Neuron (in vitro differentiated cells): ENCODE results near the gene SNX8.

Experiments
- H2AFZ ChIP-seq: one replicate; pipeline ENCODE4 v1.6.1; 2013; ENCODE audit warnings: low read depth, mild to moderate bottlenecking, inconsistent platforms, low read length, moderate library complexity
- H3K27me3 ChIP-seq: one replicate; pipeline ENCODE4 v1.6.1; 2013; ENCODE audit warnings: low read length; ENCODE audit not compliant: insufficient read depth
- H3K36me3 ChIP-seq: one replicate; pipeline ENCODE4 v1.6.1; 2013; ENCODE audit warnings: low read length; ENCODE audit not compliant: insufficient read depth
- H3K4me1 ChIP-seq: one replicate; pipeline ENCODE4 v1.6.1; 2013; ENCODE audit warnings: low read length; ENCODE audit not compliant: insufficient read depth
- H3K4me3 ChIP-seq: 2 replicates; pipeline ENCODE4 v1.5.1; 2013; ENCODE audit warnings: mild to moderate bottlenecking, low read length, moderate library complexity
- H3K9me3 ChIP-seq: one replicate; pipeline ENCODE4 v1.6.1; 2013; ENCODE audit warnings: low read length

The SNX8 gene

DNA sequence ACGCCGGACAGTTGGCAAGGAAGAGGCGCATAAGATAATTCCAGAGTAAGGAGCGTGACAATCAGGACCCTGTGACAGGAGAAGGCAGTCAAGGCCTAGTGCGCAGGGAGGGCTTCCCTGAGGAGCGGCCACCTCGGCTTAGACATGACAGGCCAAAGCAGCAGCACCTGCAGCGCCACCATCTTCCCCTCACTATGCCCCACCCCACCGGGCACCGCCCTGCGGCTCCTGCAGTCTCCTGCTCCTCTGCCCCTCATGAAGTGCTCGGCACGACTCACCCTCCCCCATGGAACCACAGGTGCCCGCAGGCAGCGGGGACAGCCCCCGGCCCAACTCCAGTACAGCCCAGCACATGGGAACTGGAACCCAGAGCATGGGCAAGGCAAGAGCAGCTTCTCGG is 93.3 kb downstream of the SNX8 start:
- H3K27me3 ChIP-seq: no peaks in the 10 kb centered on the region
- H3K4me1 ChIP-seq: no peaks in the 10 kb centered on the region
- H3K4me3 ChIP-seq: no peak overlapping the region
- H3K9me3 ChIP-seq: no peaks in the 10 kb centered on the region
- peaks cover 63% of the 10 kb centered on the region for H3K36me3 ChIP-seq
- H2AFZ ChIP-seq: no peak overlapping the region

DNA sequence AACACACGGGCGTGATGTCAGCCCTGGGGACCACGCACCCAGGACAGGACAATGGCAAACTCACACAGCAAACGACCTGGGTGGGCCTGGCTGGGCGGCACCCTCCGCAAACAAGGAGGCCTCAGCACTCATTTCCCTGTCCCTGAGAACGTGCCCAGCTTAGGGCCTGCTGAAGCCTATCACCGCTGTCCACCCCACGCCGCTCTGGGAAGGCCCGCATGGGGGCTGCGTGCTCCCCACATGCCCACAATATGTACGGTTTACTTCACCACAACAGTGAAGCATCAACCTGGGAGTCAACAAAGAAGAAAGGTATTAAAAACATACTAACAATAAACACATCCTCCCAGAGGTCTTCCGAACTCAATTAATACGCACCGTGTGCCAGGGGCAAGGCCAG is 93.7 kb downstream of the SNX8 start:
- Histone ChIP-seq H3K9me3 (peaks cover 1% of the 10 kb centered on the region), H3K4me1 (no peaks in the 10 kb centered on the region), H3K4me3 (no peak overlapping the region), H3K36me3 (peaks cover 64% of the 10 kb centered on the region), H2AFZ (no peak overlapping the region), H3K27me3 (no peaks in the 10 kb centered on the region)

DNA sequence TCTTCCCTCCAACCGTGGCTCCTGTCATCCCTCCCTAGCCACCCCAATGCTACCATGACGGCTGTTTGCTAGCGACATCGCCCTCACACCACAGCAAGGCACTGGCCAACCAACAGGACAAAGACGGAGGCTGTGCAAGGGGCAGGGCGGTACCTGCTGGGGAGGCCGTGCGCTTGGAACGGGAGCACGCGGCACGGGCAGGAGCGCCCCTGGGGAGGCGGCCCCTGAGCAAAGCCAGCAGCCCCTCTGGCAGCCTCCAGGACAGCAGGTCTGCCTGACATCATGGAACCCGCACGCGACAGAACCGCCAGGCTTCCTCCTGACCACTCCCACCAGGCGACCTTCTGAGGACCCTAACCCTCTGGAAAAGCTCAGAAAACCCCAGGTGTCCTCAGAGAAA is 94.2 kb downstream of the SNX8 start:
- H3K27me3 ChIP-seq: no peaks in the 10 kb centered on the region
- H3K36me3 ChIP-seq: peaks cover 62% of the 10 kb centered on the region
- H3K9me3 ChIP-seq: peaks cover 4% of the 10 kb centered on the region
- H3K4me3 ChIP-seq: no peak overlapping the region
- no peaks in the 10 kb centered on the region for H3K4me1 ChIP-seq
- no peak overlapping the region for H2AFZ ChIP-seq

DNA sequence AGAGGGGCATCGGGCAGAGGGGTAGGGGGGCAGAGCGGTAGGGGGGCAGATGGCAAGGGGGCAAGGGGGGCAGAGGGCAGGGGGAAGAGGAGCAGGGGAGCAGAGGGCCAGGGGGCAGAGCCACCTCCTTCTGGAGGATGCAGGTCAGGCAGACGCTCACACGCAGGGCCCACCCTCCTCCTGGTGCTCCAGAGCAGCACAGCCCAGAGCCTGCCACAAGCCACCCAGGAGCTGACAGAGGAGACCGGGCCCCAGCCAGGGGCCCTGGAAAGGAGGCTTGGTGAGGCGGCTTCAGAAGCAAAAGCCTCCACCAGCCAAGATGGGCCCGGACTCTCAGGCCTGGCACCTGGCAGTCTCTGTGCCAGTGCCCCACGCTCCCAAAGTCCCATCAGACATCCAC is 94.6 kb downstream of the SNX8 start:
- peaks cover 4% of the 10 kb centered on the region for H3K9me3 ChIP-seq
- H2AFZ ChIP-seq: no peak overlapping the region
- H3K4me3 ChIP-seq: no peak overlapping the region
- H3K4me1 ChIP-seq: no peaks in the 10 kb centered on the region
- H3K27me3 ChIP-seq: no peaks in the 10 kb centered on the region
- H3K36me3 ChIP-seq: peaks cover 60% of the 10 kb centered on the region

DNA sequence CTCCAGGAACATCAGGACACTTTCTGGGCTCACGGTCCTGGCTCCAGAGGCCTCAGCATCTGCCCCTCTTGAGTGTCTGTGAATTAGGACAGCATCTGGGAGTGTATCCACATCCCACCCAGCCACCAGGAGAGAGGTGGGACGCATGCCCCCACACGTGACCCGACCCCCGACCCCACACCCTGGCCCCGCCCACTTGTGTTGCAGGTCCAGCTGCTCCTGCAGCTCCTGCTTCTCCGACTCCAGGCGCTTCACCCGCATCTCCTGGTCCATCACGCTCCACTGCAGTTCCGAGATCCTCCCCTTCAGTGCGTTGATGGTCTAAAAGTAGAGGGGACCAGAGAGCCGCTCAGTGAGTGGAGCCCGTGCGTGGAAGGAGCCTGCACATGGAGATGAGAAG is 95.1 kb downstream of the SNX8 start:
- Histone ChIP-seq H2AFZ (no peak overlapping the region), H3K4me1 (no peaks in the 10 kb centered on the region), H3K4me3 (no peak overlapping the region), H3K9me3 (peaks cover 4% of the 10 kb centered on the region), H3K36me3 (peaks cover 60% of the 10 kb centered on the region), H3K27me3 (no peaks in the 10 kb centered on the region)

DNA sequence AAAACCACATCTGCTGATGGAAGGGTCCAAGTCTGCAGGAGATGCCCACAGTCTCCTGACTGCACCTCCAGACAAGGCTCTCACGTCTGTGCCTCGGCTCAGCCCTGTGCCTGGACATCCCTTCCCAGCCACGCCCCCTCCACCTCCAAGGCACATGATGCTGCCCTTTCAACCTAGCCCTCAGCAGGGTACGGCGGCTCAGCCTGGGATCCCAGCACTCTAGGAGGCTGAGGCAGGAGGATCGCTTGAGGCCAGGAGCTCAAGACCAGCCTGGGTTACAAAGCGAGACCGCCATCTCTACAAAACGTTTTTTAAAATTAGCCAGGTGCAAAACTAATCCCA is 95.8 kb downstream of the SNX8 start:
- H3K27me3 ChIP-seq: no peaks in the 10 kb centered on the region
- peaks cover 4% of the 10 kb centered on the region for H3K9me3 ChIP-seq
- H3K36me3 ChIP-seq: peaks cover 60% of the 10 kb centered on the region
- no peak overlapping the region for H3K4me3 ChIP-seq
- H3K4me1 ChIP-seq: no peaks in the 10 kb centered on the region
- H2AFZ ChIP-seq: no peak overlapping the region

DNA sequence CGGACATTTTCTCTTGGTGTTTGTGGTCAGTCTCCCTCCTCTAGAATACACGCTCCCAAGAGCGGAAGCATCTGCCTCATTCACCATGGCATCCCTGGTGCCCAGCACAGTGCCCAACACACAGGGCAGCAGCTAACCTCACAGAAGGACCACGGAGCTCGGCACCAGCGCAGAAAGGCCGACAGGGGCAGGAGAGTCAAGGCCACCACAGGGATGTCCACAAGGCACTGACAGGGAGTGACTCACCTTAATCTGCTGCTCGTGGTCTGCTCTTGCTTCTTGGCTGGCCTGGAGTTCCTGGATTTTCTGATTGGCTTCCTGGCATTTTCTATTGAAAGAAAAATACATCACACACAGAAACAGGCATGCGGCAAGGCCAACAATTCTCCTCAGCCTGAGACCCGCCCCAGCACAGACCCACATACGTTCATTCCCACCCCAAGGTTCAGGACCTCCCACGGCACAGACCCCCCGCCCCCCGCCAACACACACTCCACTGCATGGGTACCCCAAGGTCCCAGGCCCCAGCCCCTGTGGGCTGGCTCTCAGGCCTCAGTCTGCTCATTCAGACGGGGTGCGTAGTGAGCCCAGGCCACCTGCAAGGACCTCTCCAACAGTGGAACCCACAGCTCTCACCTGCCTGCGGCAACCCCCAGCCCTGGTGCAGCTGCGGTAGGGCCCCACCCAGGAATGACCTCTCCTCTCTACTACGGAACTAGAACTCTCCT is 96.4 kb downstream of the SNX8 start:
- Histone ChIP-seq H3K27me3 (no peaks in the 10 kb centered on the region), H3K9me3 (peaks cover 4% of the 10 kb centered on the region), H3K4me3 (no peak overlapping the region), H3K36me3 (peaks cover 61% of the 10 kb centered on the region), H3K4me1 (no peaks in the 10 kb centered on the region), H2AFZ (no peak overlapping the region)

DNA sequence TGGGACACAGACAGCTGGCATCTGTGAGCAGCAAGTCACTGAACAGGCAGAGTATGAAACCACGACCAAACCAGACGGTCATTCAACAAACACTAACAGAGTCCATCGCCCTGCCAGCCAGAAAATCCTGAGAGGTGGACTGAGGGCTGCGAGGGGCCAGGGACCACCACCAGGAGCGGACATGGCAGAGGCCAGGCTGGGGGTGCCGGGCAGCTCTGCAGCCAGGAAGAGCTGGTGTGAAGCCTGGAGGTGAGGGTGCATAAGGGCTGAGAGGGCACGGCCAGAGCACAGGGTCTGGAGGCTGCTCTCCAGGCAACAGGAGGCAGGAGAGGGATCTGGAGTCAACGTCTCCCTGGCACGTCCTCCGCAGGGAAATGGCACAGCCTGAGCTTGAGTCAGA is 97.0 kb downstream of the SNX8 start:
- no peaks in the 10 kb centered on the region for H3K27me3 ChIP-seq
- H2AFZ ChIP-seq: no peak overlapping the region
- peaks cover 4% of the 10 kb centered on the region for H3K9me3 ChIP-seq
- H3K4me3 ChIP-seq: no peak overlapping the region
- H3K36me3 ChIP-seq: peaks cover 61% of the 10 kb centered on the region
- H3K4me1 ChIP-seq: no peaks in the 10 kb centered on the region

DNA sequence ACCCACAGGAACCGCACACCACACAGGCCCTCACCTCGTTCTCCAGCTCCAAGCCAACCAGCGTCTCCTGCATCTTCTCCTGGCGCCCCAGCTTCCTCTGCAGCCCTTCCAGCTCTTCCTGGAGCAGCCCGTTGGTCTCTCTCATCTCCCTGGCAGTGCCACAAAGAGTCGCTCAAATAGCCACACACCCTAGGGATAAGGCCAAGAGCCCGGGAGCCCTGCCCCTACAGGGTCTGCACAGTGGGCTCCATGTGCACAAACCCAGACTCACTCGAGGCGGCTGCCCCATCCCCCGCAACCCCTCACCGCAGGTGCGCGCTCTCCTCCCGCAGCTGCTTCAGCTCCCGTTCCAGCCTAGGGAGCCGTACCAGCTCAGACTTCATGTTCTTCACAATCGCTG is 98.4 kb downstream of the SNX8 start:
- H3K9me3 ChIP-seq: peaks cover 4% of the 10 kb centered on the region
- H3K4me1 ChIP-seq: no peaks in the 10 kb centered on the region
- H3K36me3 ChIP-seq: peaks cover 60% of the 10 kb centered on the region
- no peaks in the 10 kb centered on the region for H3K27me3 ChIP-seq
- H2AFZ ChIP-seq: no peak overlapping the region
- no peak overlapping the region for H3K4me3 ChIP-seq

DNA sequence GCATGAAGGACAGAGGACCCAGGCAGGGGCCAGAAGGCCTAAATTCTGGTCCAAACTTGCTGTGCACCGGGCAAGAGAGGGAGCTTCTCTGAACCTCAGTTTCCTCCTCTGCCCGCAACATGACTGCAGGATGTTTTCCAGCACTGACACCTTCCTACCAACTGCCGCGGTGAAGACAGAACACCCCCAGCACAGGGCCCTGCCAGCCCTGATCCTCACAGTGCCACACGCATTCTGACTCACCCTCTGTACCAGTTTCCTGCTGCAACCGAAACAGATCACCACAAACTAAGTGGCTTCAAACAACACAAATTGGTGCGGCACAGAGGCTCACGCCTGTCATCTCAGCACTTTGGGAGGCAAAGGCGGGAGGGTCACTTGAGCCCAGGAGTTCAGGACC is 99.6 kb downstream of the SNX8 start:
- Histone ChIP-seq H3K27me3 (no peaks in the 10 kb centered on the region), H3K36me3 (peaks cover 59% of the 10 kb centered on the region), H3K4me1 (no peaks in the 10 kb centered on the region), H3K4me3 (no peak overlapping the region), H3K9me3 (peaks cover 6% of the 10 kb centered on the region), H2AFZ (no peak overlapping the region)

DNA sequence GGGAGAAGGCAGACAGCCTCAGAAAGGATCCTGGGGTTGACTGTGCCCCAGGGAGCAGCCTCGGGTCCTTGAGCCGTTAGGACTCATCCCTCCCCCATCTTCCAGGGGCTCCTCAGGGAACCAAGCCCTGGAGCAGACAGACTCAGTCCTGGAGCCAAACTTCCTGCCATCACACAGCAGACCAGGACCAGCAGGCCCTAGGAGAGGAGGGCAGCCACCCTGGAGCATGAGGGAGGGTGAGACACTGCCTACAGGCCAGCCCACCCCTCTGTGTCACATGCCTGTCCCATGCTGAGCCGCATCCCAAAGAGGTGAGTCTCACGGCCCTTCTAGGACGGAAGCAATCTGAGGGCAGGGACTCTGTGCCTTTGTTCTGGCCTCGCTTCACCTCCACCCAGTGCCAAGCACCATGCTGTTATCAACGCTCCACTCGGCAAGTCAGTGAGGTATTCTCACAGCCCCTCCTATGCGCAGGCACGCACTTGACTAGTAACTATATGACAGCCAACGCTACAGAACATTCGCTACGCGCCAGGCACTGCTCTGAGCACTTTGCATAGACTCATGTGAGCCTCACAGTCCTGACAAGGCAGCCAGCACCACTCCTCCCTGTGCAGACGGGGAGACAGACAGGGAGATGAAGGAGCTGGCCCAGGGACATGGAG is 100.6 kb downstream of the SNX8 start:
- Histone ChIP-seq H3K4me3 (no peak overlapping the region), H3K9me3 (peaks cover 6% of the 10 kb centered on the region), H3K27me3 (no peaks in the 10 kb centered on the region), H2AFZ (no peak overlapping the region), H3K36me3 (peaks cover 62% of the 10 kb centered on the region), H3K4me1 (no peaks in the 10 kb centered on the region)

DNA sequence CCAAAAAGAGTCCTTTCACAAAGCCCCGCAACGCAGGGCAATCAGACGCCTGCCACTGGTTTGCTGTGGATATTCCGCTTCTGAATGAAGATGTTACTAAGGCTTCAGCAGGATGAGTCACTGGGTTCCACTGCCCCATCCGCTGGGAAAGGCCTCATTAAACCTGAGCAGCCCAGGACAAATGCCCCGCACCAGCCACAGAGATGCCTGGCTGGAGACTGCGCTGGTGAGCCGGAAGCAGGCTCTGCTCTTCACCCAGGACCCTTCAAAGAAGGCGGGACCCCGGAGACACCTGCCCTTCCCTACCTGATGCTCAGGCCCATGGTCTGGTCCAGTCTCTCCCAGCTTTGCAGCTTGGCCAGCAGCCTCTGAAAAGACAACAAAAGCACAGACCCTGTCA is 101.3 kb downstream of the SNX8 start:
- no peak overlapping the region for H3K4me3 ChIP-seq
- H2AFZ ChIP-seq: no peak overlapping the region
- H3K27me3 ChIP-seq: no peaks in the 10 kb centered on the region
- H3K4me1 ChIP-seq: no peaks in the 10 kb centered on the region
- peaks cover 65% of the 10 kb centered on the region for H3K36me3 ChIP-seq
- peaks cover 6% of the 10 kb centered on the region for H3K9me3 ChIP-seq

DNA sequence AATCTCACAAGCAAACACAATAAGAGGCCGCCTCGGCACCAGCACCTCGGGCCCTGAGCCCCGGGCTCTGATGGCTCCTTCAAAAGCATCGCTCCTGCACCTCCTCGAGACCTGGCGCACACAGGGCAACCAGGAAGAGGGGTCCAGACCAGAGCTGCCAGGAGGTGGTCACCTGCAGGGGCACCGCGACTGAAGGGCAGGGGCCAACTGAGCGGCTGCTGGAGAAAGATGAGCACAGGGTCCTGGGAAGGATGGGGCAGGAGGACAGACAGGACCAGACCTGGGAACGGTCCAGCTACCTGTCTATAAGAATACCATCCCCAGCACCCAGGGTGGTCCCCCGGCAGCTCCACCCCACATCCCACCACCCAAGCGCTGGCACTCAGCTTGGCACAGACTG is 102.3 kb downstream of the SNX8 start:
- H2AFZ ChIP-seq: no peak overlapping the region
- H3K4me3 ChIP-seq: no peak overlapping the region
- H3K9me3 ChIP-seq: peaks cover 6% of the 10 kb centered on the region
- no peaks in the 10 kb centered on the region for H3K4me1 ChIP-seq
- peaks cover 67% of the 10 kb centered on the region for H3K36me3 ChIP-seq
- no peaks in the 10 kb centered on the region for H3K27me3 ChIP-seq
